ENCODE results near the gene DEFB127.
A peak's percentile ranks its signal among the peaks of the same experiment; 100 is the strongest.

Gene DEFB127

DNA sequence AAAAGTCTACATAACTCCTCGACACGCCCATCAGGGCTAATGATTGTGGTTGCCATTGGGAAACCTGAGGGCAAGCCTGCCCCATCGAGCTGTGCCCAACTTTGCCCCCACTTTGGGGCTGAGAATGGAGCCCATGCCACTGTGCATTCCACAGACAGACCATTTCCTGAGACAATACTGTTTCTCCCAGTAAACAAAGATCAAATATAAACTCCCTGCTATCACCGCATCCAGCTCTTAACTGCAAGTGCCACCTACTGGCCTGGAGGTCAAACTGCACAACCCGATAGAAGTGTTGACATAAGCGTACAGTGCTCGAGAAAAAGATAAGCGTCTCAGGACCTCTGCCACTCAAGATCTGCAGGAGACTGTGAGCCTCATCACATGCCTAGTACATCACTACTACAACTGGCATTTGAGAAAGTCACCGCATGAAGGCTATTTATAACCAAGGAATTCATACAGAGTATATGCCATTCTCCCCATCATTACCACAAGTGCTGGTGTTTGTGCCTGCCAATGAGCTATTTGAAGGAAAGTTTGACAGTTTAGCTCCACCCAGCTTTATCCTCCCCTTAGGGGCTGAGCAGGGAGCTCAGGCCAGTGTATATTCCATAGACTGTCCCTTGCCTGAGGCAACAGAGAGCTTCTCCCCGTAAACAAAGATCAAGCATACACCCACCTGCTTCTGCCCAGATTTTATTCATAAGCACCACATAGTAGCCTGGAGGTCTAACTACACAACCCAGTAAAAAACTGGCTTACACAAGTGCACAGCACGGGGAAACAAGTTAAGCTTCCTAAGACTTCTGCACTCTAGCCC, 19.4 kb upstream of the DEFB127 start:
- no peak for TF ChIP-seq EZH2phosphoT487 (conservative IDR thresholded peaks at IDR 0.05; ENCODE audit: low read length)
- TF ChIP-seq, protein P1, sequence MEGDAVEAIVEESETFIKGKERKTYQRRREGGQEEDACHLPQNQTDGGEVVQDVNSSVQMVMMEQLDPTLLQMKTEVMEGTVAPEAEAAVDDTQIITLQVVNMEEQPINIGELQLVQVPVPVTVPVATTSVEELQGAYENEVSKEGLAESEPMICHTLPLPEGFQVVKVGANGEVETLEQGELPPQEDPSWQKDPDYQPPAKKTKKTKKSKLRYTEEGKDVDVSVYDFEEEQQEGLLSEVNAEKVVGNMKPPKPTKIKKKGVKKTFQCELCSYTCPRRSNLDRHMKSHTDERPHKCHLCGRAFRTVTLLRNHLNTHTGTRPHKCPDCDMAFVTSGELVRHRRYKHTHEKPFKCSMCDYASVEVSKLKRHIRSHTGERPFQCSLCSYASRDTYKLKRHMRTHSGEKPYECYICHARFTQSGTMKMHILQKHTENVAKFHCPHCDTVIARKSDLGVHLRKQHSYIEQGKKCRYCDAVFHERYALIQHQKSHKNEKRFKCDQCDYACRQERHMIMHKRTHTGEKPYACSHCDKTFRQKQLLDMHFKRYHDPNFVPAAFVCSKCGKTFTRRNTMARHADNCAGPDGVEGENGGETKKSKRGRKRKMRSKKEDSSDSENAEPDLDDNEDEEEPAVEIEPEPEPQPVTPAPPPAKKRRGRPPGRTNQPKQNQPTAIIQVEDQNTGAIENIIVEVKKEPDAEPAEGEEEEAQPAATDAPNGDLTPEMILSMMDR (IDR thresholded peaks at IDR 0.05; ENCODE audit: insufficient read depth, low read length, poor library complexity, severe bottlenecking) = peak; percentile 48
- Histone ChIP-seq H4K20me1 (ENCODE audit: low read depth, low read length) (no peaks in the 10 kb centered on the region), H3K9me2 (replicated peaks; ENCODE audit: insufficient read depth, low read length) (no peaks in the 10 kb centered on the region), H3K9ac (ENCODE audit: low read length) (no peak overlapping the region), H2AFZ (ENCODE audit: low read depth, low read length, severe bottlenecking) (peak overlapping the region; percentile 90), H3F3A (ENCODE audit: insufficient read depth) (no peaks in the 10 kb centered on the region), H3K4me2 (ENCODE audit: low read depth, low read length, poor library complexity, severe bottlenecking) (peak overlapping the region; percentile 39), H3K79me2 (ENCODE audit: insufficient read depth, low read length) (no peaks in the 10 kb centered on the region), H3K9me3 (ENCODE audit: insufficient read depth, low read length) (no peaks in the 10 kb centered on the region), H3K27me3 (ENCODE audit: low read length) (no peaks in the 10 kb centered on the region), H3K27ac (ENCODE audit: low read depth, low read length) (no peak overlapping the region), H3K36me3 (ENCODE audit: low read length) (no peaks in the 10 kb centered on the region), H3K4me3 (ENCODE audit: insufficient read depth, low read length, poor library complexity, severe bottlenecking) (peak overlapping the region; percentile 28)

DNA sequence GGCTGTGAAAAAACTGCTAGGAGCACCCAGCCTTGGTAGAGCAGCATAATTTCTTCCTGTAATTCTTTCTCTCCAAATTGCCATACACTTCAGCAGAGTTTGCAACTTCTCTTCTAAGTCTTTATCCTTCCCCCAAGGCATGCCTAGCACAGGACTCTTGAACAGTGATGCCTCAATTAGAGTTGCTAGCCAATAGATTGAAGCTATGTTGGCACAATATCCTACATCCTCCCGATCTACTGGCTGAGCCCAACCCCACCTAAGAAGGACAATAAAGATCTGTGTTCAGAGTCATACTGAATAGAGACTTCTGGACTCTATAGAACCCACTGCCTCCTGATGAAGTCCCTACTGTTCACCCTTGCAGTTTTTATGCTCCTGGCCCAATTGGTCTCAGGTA, 15.0 kb upstream of the DEFB127 start, which contains the start of gene DEFB126:
TSS of gene DEFB126 (plus strand) at position 301 of the 400 bp plus-strand sequence. CDS start at position 340, 39 bp downstream.
- H2AFZ ChIP-seq (ENCODE audit: low read depth, low read length, severe bottlenecking) = no peak within 1 kb of the TSS
- TF ChIP-seq, protein P1 (IDR thresholded peaks at IDR 0.05; ENCODE audit: insufficient read depth, low read length, poor library complexity, severe bottlenecking) = no peak
- TF ChIP-seq EZH2phosphoT487 (conservative IDR thresholded peaks at IDR 0.05; ENCODE audit: low read length) = no peak

DNA sequence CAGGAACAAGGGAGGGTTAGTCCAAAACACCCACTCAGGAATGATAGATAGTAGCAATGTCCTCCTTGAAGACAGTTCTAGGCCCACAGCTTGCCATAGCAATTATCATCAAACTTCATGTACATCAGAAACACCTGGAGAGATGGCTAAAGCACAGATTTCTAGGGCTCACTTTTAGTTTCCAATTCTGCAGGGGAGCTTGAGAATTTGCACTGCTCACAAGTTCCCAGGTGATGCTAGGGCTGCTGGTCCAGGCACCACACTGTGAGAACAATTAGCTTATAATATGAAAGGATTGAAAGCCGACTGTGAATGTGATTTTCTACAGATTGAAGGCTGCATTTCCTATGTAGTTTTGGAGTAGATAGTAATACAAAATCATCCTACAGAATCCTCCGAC, 11.4 kb upstream of the DEFB127 start:
- H4K20me1 ChIP-seq (ENCODE audit: low read depth, low read length) = no peaks in the 10 kb centered on the region
- no peaks in the 10 kb centered on the region for H3K79me2 ChIP-seq (ENCODE audit: insufficient read depth, low read length)
- no peaks in the 10 kb centered on the region for H3K9me2 ChIP-seq (replicated peaks; ENCODE audit: insufficient read depth, low read length)
- no peaks in the 10 kb centered on the region for H3K9me3 ChIP-seq (ENCODE audit: insufficient read depth, low read length)
- no peaks in the 10 kb centered on the region for H3F3A ChIP-seq (ENCODE audit: insufficient read depth)
- no peaks in the 10 kb centered on the region for H3K27me3 ChIP-seq (ENCODE audit: low read length)
- H2AFZ ChIP-seq (ENCODE audit: low read depth, low read length, severe bottlenecking) = no peak overlapping the region
- H3K27ac ChIP-seq (ENCODE audit: low read depth, low read length) = no peak overlapping the region
- no peak overlapping the region for H3K9ac ChIP-seq (ENCODE audit: low read length)
- no peaks in the 10 kb centered on the region for H3K36me3 ChIP-seq (ENCODE audit: low read length)
- TF ChIP-seq EZH2phosphoT487 (conservative IDR thresholded peaks at IDR 0.05; ENCODE audit: low read length) = no peak
- TF ChIP-seq, protein P1 (IDR thresholded peaks at IDR 0.05; ENCODE audit: insufficient read depth, low read length, poor library complexity, severe bottlenecking) = no peak
- no peak overlapping the region for H3K4me3 ChIP-seq (ENCODE audit: insufficient read depth, low read length, poor library complexity, severe bottlenecking)
- H3K4me2 ChIP-seq (ENCODE audit: low read depth, low read length, poor library complexity, severe bottlenecking) = no peak overlapping the region

More for the DNA sequence above, 15.0 kb upstream of the DEFB127 start, which contains the start of gene DEFB126:
- Histone ChIP-seq H3K9me2 (replicated peaks; ENCODE audit: insufficient read depth, low read length) (no peaks in the 10 kb centered on the region), H4K20me1 (ENCODE audit: low read depth, low read length) (no peaks in the 10 kb centered on the region), H3K27me3 (ENCODE audit: low read length) (no peaks in the 10 kb centered on the region), H3K27ac (ENCODE audit: low read depth, low read length) (no peak within 1 kb of the TSS), H3K4me2 (ENCODE audit: low read depth, low read length, poor library complexity, severe bottlenecking) (no peak within 1 kb of the TSS), H3F3A (ENCODE audit: insufficient read depth) (no peaks in the 10 kb centered on the region), H3K4me3 (ENCODE audit: insufficient read depth, low read length, poor library complexity, severe bottlenecking) (no peak within 1 kb of the TSS), H3K79me2 (ENCODE audit: insufficient read depth, low read length) (no peaks in the 10 kb centered on the region), H3K9ac (ENCODE audit: low read length) (no peak within 1 kb of the TSS), H3K36me3 (ENCODE audit: low read length) (no peaks in the 10 kb centered on the region), H3K9me3 (ENCODE audit: insufficient read depth, low read length) (no peaks in the 10 kb centered on the region)

Measured in SU-DHL-6 (cell line).